GM12872 (cell line): Measurements from ENCODE around the gene DKKL1.

Experiments used
- TF ChIP-seq, protein P1 (sequence below): IDR thresholded peaks from 3 replicates; pipeline ENCODE4 v1.5.1; 2011; ENCODE audit warnings: low read depth, mild to moderate bottlenecking, low read length, moderate library complexity; ENCODE audit not compliant: insufficient read depth

Gene DKKL1

DNA sequence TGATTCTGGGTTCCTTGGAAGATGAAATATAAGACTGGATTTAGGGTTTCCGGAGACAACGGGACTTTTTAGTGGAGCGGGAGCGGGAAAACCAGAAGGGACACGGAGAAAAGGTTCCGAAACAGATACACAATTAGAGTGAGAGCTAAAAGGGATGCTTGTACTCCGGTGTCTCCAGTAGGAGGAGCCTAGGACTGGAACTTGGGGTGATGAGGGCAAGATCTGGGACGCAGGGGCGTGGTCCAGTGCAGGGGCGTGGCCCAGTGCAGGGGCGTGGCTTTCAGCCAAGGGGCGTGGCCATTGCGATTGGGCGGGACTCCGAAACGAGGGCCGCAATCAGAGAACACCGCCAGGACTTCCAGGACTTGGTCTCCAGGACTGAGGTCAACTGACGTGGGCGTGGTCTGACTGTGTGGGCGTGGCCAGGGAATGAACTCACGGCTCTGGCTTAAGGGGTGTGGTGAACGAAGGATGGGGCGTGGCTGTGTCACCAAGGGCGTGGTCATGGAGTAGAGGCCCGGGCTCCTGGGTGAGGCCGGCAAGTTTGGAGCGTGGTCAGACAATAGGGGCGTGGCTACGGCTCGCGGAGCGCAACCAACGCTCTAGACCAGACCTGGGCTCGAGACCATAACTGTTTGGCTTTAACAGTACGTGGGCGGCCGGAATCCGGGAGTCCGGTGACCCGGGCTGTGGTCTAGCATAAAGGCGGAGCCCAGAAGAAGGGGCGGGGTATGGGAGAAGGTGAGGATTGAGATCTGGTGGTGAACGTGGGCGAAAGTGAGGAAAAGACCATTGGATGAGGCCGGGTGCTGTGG is at the start of gene DKKL1:
Gene DKKL1 (plus strand): TSS at position 610 of the 815 bp plus-strand sequence. CDS start 122 bp downstream, at position 732.
- TF ChIP-seq, protein P1, sequence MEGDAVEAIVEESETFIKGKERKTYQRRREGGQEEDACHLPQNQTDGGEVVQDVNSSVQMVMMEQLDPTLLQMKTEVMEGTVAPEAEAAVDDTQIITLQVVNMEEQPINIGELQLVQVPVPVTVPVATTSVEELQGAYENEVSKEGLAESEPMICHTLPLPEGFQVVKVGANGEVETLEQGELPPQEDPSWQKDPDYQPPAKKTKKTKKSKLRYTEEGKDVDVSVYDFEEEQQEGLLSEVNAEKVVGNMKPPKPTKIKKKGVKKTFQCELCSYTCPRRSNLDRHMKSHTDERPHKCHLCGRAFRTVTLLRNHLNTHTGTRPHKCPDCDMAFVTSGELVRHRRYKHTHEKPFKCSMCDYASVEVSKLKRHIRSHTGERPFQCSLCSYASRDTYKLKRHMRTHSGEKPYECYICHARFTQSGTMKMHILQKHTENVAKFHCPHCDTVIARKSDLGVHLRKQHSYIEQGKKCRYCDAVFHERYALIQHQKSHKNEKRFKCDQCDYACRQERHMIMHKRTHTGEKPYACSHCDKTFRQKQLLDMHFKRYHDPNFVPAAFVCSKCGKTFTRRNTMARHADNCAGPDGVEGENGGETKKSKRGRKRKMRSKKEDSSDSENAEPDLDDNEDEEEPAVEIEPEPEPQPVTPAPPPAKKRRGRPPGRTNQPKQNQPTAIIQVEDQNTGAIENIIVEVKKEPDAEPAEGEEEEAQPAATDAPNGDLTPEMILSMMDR = peak; percentile 31; the same call in 2 of the 3 replicates

DNA sequence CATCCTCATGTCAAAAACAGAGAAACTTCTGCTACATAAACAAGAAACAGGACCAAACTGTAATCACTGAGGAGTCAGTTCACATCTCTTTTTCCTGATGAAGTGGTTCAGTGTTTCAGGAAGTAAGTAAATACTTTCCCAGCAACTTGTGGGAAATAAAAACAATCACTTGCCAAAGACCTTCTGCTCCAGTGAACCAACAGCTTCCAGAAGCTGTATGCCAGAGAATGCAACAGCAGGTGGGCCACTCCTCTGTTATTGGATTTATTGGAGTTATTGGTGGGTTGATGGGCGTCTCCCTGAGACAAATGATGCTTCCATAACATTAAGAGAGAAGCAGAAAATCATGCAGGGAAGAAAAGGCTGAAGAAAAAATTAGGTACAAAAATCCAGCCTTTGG is 48.6 kb upstream of the DKKL1 start:
- TF ChIP-seq, protein P1 = no peak

DNA sequence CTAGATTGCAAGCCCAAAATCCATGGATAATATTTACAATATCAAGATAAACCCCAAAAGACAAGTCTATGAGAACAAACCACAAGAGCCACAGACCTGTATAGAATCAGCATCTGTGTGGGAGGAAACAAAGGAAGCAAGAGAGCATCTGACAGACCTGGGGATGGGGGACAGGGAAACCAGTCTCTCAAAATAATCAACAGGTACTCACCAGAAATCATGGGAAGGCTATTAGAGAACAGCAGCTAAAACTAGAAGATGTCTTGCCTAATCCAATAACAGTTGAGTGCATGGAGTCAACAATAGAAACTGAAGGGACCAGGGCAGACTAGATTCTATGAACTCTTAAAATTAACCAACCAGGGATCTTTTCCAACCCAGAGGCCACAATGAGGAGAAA is 47.4 kb upstream of the DKKL1 start:
- TF ChIP-seq, protein P1 = no peak

- TF ChIP-seq, protein P1 = no peak
Observed at GRCh38 chr19:49318296-49318695, 45.4 kb upstream of the DKKL1 start.

- TF ChIP-seq, protein P1 = no peak
Observed at GRCh38 chr19:49324801-49325576, 38.7 kb upstream of the DKKL1 start, which contains the start of gene SLC6A16. Gene SLC6A16 (minus strand): TSS chr19:49325191. CDS start chr19:49311347, 13,844 bp downstream.

- TF ChIP-seq, protein P1 = no peak
Observed at GRCh38 chr19:49326165-49326704, 37.4 kb upstream of the DKKL1 start.
